ENCODE results near the gene SLC9A3. TPM values are rescaled to one million over a fixed set of nuclear protein-coding genes. Genes with fewer than 3 reads are reported as not detected.

SLC9A3 gene
- polyA plus RNA-seq, 3 donors = 0.31 to 0.42 (median 0.36) TPM

DNA sequence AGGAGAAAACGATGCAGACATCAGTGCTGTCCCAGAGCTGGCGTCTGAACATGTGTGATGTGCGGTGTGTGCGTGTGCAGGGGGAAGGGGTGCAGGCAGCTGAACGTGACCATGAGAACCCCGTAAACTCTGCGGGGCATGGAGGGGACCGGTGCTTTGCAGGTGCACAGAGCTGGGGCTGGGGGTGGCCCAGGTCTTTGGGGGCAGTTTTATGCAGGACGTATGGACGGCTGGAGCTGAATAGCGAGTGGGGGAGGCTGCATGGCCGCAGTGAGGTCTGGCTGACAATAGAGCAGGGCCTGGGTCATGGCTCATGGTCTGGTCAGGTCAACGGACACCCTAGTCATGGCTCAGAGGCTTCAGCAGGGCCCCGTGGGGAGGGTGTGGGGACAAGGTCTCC, 84.6 kb downstream of the SLC9A3 start:
- peak overlapping the region in 1 of 2 donors; percentile 27 for H3K4me3 Mint-ChIP-seq
- Histone ChIP-seq H3K4me1 (ENCODE audit: control insufficient read depth in 1 of 2, insufficient read depth in 2 of 2, low read length in 2 of 2) (peaks cover 35 to 40% of the 10 kb centered on the region in 2 donors), H3K9ac (ENCODE audit: insufficient read depth, low read length, poor library complexity, severe bottlenecking) (no peak overlapping the region), H3K27ac (ENCODE audit: low read depth in 1 of 2, low read length in 2 of 2) (no peak overlapping the region), H2AFZ (ENCODE audit: insufficient read depth, low read depth, low read length, poor library complexity, severe bottlenecking) (no peak overlapping the region), H3K36me3 (replicated peaks in 1 of 2; ENCODE audit: control insufficient read depth in 1 of 2, insufficient read depth in 2 of 2, low read length in 2 of 2) (no peaks in the 10 kb centered on the region), H3K79me2 (ENCODE audit: insufficient read depth, low read length) (peaks cover 15% of the 10 kb centered on the region), H3K27me3 (ENCODE audit: control insufficient read depth in 2 of 2, insufficient read depth in 2 of 2, low read length in 2 of 2) (no peaks in the 10 kb centered on the region), H4K20me1 (ENCODE audit: insufficient read depth, low read length) (peaks cover 12% of the 10 kb centered on the region), H3K4me3 (replicated peaks in 1 of 3; ENCODE audit: low read depth in 2 of 3, low read length in 3 of 3) (no peak overlapping the region), H3K9me3 (replicated peaks in 1 of 2; ENCODE audit: control insufficient read depth in 1 of 2, insufficient read depth in 1 of 2, low read length in 2 of 2) (no peaks in the 10 kb centered on the region), H3K4me2 (replicated peaks; ENCODE audit: extremely low read depth, low read length, poor library complexity, severe bottlenecking) (no peak overlapping the region)
- intact Hi-C loops (cut with micrococcal nuclease) = loop anchor here (5.0 to 10.0 kb wide), 5 partner anchors 105 to 465 kb away; partner anchors contain the start of genes PDCD6 (in 2 of the 2) and CEP72 (in 1 of the 2)
- WGBS (ENCODE audit: insufficient coverage) = 94% methylated on average over 14 of the region's 14 CpGs
- TF ChIP-seq, protein P1, sequence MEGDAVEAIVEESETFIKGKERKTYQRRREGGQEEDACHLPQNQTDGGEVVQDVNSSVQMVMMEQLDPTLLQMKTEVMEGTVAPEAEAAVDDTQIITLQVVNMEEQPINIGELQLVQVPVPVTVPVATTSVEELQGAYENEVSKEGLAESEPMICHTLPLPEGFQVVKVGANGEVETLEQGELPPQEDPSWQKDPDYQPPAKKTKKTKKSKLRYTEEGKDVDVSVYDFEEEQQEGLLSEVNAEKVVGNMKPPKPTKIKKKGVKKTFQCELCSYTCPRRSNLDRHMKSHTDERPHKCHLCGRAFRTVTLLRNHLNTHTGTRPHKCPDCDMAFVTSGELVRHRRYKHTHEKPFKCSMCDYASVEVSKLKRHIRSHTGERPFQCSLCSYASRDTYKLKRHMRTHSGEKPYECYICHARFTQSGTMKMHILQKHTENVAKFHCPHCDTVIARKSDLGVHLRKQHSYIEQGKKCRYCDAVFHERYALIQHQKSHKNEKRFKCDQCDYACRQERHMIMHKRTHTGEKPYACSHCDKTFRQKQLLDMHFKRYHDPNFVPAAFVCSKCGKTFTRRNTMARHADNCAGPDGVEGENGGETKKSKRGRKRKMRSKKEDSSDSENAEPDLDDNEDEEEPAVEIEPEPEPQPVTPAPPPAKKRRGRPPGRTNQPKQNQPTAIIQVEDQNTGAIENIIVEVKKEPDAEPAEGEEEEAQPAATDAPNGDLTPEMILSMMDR (IDR thresholded peaks at IDR 0.05) = no peak
- no peak for DNase-seq
- H3K27ac Mint-ChIP-seq = peak overlapping the region in 1 of 7 donors; percentile 38
- peaks cover 33% of the 10 kb centered on the region for H3K4me1 Mint-ChIP-seq
- H3K9me3 Mint-ChIP-seq = no peaks in the 10 kb centered on the region
- peaks cover 0 to 3% (median 0%) of the 10 kb centered on the region in 3 donors for H3K27me3 Mint-ChIP-seq (ENCODE audit: low read depth in 3 of 3)
- peaks cover 0 to 2% of the 10 kb centered on the region in 2 donors for H3K36me3 Mint-ChIP-seq

DNA sequence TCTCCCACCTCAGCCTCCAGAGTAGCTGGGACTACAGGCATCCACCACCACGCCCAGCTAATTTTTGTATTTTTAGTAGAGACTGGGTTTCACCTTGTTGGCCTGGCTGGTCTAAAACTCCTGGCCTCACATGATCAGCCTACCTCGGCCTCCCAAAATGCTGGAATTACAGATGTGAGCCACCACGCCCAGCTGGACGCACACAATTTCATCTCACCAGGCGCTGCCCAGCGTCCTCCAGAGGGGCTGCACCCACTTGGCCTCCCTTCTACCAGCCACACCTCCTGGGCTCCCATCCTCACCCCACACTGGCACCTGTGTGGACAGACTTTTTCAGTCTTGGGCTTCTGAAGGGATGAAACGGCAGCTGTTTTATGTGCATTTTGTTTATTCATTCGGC, 85.1 kb downstream of the SLC9A3 start:
- no peaks in the 10 kb centered on the region for H3K36me3 ChIP-seq (replicated peaks in 1 of 2; ENCODE audit: control insufficient read depth in 1 of 2, insufficient read depth in 2 of 2, low read length in 2 of 2)
- H3K36me3 Mint-ChIP-seq = peaks cover 0 to under 1% of the 10 kb centered on the region in 2 donors
- H4K20me1 ChIP-seq (ENCODE audit: insufficient read depth, low read length) = peaks cover 7% of the 10 kb centered on the region
- H3K4me1 ChIP-seq (ENCODE audit: control insufficient read depth in 1 of 2, insufficient read depth in 2 of 2, low read length in 2 of 2) = peaks cover 34 to 37% of the 10 kb centered on the region in 2 donors
- H3K9me3 Mint-ChIP-seq = no peaks in the 10 kb centered on the region
- H3K9ac ChIP-seq (ENCODE audit: insufficient read depth, low read length, poor library complexity, severe bottlenecking) = no peak overlapping the region
- H3K4me3 ChIP-seq (replicated peaks in 1 of 3; ENCODE audit: low read depth in 2 of 3, low read length in 3 of 3) = no peak overlapping the region
- no peaks in the 10 kb centered on the region for H3K27me3 ChIP-seq (ENCODE audit: control insufficient read depth in 2 of 2, insufficient read depth in 2 of 2, low read length in 2 of 2)
- no peak overlapping the region for H3K27ac ChIP-seq (ENCODE audit: low read depth in 1 of 2, low read length in 2 of 2)
- H3K4me2 ChIP-seq (replicated peaks; ENCODE audit: extremely low read depth, low read length, poor library complexity, severe bottlenecking) = no peak overlapping the region
- no peak overlapping the region for H2AFZ ChIP-seq (ENCODE audit: insufficient read depth, low read depth, low read length, poor library complexity, severe bottlenecking)
- H3K27me3 Mint-ChIP-seq (ENCODE audit: low read depth in 3 of 3) = peaks cover 0 to 3% (median 0%) of the 10 kb centered on the region in 3 donors
- no peak overlapping the region for H3K4me3 Mint-ChIP-seq
- H3K79me2 ChIP-seq (ENCODE audit: insufficient read depth, low read length) = peaks cover 11% of the 10 kb centered on the region
- intact Hi-C loops (cut with micrococcal nuclease) = no loop called here
- TF ChIP-seq, protein P1 (IDR thresholded peaks at IDR 0.05) = no peak
- no peak for DNase-seq
- peak overlapping the region in 1 of 7 donors; percentile 38 for H3K27ac Mint-ChIP-seq
- 95% methylated on average over 6 of the region's 8 CpGs for WGBS (ENCODE audit: insufficient coverage)
- H3K9me3 ChIP-seq (replicated peaks in 1 of 2; ENCODE audit: control insufficient read depth in 1 of 2, insufficient read depth in 1 of 2, low read length in 2 of 2) = no peaks in the 10 kb centered on the region
- H3K4me1 Mint-ChIP-seq = peaks cover 28% of the 10 kb centered on the region
